ENCODE results near the gene PIK3R1. TPM values are rescaled to one million over a fixed set of nuclear protein-coding genes. Genes with fewer than 3 reads are reported as not detected.

PIK3R1 gene
- total RNA-seq, 1 donor from 2014 or later: 15.5 TPM

DNA sequence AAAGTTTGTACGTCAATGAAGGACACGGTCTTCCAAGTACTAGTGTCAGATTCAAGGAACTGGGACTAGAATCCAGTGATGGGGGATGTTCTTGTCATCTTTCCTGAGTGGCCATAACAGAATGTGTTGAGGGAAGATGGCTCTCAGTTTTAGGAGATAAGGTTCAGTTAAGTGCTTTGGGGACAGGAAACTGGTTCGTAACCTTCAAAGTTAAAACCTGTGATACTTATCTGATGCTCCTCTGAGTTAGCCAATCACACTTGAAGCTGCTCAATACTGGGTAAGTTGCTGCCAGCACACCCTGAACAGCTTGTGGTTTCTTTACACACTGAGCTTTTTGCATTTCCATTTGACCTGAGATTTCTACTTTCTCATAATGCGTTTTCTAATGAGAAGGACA is 64.4 kb downstream of the PIK3R1 start:
- DNase-seq (ENCODE audit: low read depth) (no peak), FAIRE-seq (no peak)
- no peaks in the 10 kb centered on the region for H3K27me3 ChIP-seq (ENCODE audit: control insufficient read depth, insufficient read depth, low read length)
- H3K36me3 ChIP-seq (ENCODE audit: control insufficient read depth, insufficient read depth, low read length): peaks cover 18% of the 10 kb centered on the region
- TF ChIP-seq, protein P1, sequence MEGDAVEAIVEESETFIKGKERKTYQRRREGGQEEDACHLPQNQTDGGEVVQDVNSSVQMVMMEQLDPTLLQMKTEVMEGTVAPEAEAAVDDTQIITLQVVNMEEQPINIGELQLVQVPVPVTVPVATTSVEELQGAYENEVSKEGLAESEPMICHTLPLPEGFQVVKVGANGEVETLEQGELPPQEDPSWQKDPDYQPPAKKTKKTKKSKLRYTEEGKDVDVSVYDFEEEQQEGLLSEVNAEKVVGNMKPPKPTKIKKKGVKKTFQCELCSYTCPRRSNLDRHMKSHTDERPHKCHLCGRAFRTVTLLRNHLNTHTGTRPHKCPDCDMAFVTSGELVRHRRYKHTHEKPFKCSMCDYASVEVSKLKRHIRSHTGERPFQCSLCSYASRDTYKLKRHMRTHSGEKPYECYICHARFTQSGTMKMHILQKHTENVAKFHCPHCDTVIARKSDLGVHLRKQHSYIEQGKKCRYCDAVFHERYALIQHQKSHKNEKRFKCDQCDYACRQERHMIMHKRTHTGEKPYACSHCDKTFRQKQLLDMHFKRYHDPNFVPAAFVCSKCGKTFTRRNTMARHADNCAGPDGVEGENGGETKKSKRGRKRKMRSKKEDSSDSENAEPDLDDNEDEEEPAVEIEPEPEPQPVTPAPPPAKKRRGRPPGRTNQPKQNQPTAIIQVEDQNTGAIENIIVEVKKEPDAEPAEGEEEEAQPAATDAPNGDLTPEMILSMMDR (IDR thresholded peaks at IDR 0.05; ENCODE audit: insufficient read depth, low read length, severe bottlenecking): no peak
- no peak overlapping the region for H3K4me3 ChIP-seq (ENCODE audit: low read depth, low read length)

DNA sequence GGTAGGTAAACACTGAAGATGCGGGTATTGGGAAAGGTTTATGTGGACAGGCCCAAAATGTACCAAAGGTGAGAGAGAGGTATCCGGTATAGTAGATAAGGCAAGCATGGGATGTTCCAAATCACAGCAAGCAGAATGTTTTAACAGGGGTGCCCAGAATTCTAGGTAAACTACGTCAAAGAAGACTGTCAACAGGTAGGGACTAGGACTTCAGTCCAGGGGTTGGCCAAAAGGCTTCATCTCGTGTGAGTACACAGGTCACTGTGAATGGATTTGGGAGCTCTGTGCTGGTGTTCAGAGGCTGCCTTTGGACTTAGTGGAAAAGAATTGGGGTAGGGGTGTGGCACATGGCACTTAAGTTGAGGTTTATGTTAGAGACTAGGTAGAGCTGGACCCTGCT is 66.4 kb downstream of the PIK3R1 start:
- no peak for FAIRE-seq
- TF ChIP-seq, protein P1 (IDR thresholded peaks at IDR 0.05; ENCODE audit: insufficient read depth, low read length, severe bottlenecking): no peak
- DNase-seq (ENCODE audit: low read depth): no peak
- H3K27me3 ChIP-seq (ENCODE audit: control insufficient read depth, insufficient read depth, low read length): no peaks in the 10 kb centered on the region
- H3K36me3 ChIP-seq (ENCODE audit: control insufficient read depth, insufficient read depth, low read length): peaks cover 18% of the 10 kb centered on the region
- H3K4me3 ChIP-seq (ENCODE audit: low read depth, low read length): no peak overlapping the region

DNA sequence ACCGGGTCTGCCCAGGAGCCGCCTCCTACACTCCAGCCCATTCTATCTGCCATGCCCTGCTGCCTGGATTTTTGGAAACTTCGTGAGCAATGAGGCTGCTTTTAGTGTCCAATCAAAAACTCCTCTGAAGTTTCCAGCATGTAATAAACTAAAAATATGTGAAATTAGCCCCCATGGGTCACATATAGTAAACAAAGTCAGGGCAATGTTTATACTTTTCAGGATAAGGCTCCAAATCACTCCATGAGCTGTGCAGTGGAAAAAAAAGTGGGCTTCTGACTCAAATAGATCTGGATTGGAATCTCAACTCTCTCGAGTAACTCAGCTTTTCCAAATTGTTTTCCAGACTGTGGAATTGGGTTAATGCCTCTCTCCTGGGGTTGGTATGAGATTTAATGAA is 68.2 kb downstream of the PIK3R1 start:
- H3K27me3 ChIP-seq (ENCODE audit: control insufficient read depth, insufficient read depth, low read length): no peaks in the 10 kb centered on the region
- TF ChIP-seq, protein P1 (IDR thresholded peaks at IDR 0.05; ENCODE audit: insufficient read depth, low read length, severe bottlenecking): no peak
- peaks cover 17% of the 10 kb centered on the region for H3K36me3 ChIP-seq (ENCODE audit: control insufficient read depth, insufficient read depth, low read length)
- DNase-seq (ENCODE audit: low read depth) (no peak), FAIRE-seq (no peak)
- no peak overlapping the region for H3K4me3 ChIP-seq (ENCODE audit: low read depth, low read length)

DNA sequence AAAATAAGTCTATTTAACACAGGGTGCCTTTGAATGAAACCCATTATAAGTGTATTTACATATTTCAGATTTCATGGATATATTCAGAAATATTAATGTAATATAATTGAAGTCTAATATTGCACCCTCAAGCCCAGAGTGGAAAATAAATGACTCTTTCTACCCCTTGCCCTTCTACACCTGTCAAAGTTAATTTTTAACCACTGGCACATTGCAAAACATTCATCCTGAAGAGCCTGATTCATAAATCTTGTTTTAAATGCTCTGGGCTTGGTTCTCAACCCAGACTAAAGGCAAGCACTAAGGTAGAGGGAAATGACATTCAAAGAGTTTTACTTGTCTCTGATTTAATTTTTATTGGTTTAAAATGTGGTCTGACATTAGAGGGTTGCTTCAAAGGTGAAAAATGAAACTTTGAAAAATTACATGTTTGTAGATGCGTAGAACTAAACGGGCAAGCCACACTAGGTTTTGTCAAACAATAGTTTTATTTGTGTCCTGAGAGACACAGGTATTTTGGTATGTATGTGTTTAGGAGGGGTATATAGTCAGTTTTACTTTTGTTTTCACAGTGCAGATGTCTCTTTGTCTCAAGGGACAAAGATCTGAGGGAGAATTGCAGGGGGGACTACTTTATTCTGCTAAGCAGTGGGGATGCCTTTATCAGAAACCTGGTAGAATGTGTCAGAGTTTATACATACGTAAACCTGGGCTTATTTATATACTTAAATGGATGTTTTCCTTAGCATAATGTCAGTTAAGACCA is 69.7 kb downstream of the PIK3R1 start:
- H3K4me3 ChIP-seq (ENCODE audit: low read depth, low read length): no peak overlapping the region
- no peaks in the 10 kb centered on the region for H3K27me3 ChIP-seq (ENCODE audit: control insufficient read depth, insufficient read depth, low read length)
- no peak for FAIRE-seq
- DNase-seq (ENCODE audit: low read depth): no peak
- TF ChIP-seq, protein P1 (IDR thresholded peaks at IDR 0.05; ENCODE audit: insufficient read depth, low read length, severe bottlenecking): no peak
- H3K36me3 ChIP-seq (ENCODE audit: control insufficient read depth, insufficient read depth, low read length): peaks cover 9% of the 10 kb centered on the region

DNA sequence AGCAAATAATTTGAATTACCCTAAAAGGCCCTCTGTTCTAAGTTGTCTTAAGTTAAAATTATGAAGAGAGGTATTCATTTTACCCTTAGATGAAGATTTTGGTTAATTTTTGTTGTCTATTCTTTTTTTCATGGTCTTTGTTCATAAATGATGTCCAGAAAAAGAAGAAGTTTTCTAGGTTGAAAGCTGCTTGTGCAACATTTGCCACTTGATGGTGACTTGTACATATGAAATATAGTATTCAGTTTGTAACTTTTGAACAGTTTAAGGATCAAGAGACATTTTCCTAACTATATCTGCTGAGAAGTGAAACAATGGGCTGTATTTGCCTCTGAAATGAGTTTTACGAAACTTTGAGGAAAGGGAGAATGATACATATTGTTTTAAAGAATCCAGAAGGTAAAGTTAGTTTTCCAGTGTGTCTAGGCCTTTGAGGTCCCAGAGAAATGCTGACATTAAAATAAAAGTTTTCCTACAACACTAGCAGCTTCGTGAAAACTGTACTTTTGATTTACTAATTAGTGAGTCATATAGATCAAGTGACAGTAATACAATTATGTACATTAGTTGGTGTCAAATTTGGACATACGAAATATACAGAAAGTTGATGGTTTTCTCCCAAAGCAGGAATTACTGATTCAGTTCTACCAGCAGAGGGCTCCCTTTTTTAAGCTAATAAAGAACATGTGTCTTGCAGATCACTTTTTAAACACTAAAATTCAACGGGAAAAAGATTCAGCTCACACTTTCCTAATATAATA is 70.5 kb downstream of the PIK3R1 start:
- no peak overlapping the region for H3K4me3 ChIP-seq (ENCODE audit: low read depth, low read length)
- H3K27me3 ChIP-seq (ENCODE audit: control insufficient read depth, insufficient read depth, low read length): no peaks in the 10 kb centered on the region
- peak; percentile 56 for DNase-seq (ENCODE audit: low read depth)
- FAIRE-seq: no peak
- TF ChIP-seq, protein P1 (IDR thresholded peaks at IDR 0.05; ENCODE audit: insufficient read depth, low read length, severe bottlenecking): peak; percentile 47
- H3K36me3 ChIP-seq (ENCODE audit: control insufficient read depth, insufficient read depth, low read length): peaks cover 9% of the 10 kb centered on the region
